GM19023 (cell line): ENCODE data around the gene METTL25B.

ENCODE experiments used
- ATAC-seq: cut with Tn5 transposase; IDR thresholded peaks from one replicate; pipeline ENCODE4 v1.9.1; 2021; ENCODE audit warnings: mild to moderate bottlenecking, moderate library complexity; ENCODE audit not compliant: unreplicated experiment

METTL25B gene

DNA sequence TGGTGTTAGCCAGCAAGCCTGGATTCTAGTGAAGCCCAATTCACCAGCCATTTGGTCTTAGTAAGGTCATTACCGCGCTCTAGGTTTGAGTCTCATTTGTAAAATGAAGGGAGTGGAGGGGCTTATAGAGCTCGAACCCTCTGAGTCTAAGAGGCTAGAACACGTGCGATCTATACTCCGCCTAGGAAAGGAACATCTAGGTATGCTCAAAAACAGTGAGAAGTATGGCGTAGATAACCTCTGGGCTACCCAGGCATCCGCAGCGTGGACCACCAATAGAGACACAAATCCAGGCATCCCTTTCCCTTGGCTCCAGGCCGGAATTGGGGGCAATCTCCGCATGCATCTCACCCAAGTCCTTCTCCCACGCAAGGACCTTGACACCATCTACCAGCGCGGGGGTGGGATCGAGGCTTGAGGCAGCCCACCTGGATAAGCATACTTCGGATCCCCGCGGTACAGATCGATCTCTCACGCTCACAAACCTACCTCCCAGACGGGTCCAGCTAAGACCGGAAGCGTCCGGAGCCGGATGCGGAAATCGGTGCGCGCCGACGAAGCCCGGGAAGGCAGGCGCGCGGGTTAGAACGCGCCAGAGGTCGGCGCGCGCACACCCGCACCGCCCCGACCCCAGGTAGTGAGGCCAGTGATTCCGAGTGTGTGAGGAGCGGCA is at the start of gene METTL25B:
Gene METTL25B (plus strand): TSS at position 544 of the 673 bp plus-strand sequence. CDS start 636 bp downstream, outside the sequence.
- peak; percentile 65 for ATAC-seq

DNA sequence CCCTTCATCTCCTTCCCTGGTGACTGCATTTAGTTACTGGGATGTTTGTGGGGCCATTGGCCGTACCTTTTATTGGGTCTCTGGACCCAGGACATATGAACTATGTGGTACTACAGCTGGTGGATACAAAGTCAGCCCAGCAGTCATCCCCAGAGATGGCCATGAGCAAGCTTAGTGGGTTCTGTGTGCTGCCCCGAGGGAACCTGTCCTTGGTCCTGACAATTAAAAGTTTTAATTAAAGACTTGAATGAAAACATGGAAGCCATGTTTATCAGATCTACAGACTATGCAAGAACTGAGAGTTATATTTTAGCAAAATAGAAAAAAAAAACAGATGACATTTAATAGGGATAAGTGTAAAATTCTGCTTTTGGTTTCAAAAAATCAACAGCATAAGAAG is 48.2 kb upstream of the METTL25B start:
- no peak for ATAC-seq

DNA sequence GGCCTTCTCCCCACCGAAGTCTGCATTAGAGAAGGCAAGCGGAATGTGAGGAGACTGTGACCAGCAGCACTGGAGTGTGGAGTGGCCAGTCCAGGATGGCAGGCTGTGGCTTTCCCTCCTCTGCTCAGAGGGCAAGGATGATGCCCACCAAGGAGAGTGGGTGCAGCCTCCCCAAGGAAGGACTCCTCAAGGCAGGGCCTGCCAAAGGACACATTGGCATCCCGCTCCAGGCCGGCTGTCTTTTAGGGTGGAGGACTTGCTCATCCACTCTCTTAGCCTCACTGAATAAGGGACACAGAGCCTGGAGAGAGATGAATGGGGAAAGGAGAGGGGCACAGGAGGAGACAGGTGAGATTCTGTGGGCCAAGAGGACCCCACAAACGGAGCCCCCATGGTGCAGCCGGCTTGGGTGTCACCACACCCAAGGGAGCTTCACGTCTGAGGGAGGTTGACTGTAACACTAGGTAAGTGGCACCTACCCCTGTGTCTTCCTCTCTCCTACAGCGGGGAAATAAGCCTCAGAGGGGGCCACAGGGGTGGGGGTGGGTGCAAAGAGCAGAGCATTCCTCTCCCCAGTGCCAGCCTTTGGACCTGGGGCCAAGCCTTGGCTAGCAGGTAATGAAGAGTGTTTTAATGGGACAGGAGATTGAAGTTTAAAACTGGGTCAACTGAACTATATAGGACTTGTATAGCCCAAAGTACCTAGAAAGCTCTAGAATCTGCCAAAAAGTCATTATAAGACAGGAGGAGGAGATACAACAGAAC is 46.9 kb upstream of the METTL25B start:
- ATAC-seq = no peak

DNA sequence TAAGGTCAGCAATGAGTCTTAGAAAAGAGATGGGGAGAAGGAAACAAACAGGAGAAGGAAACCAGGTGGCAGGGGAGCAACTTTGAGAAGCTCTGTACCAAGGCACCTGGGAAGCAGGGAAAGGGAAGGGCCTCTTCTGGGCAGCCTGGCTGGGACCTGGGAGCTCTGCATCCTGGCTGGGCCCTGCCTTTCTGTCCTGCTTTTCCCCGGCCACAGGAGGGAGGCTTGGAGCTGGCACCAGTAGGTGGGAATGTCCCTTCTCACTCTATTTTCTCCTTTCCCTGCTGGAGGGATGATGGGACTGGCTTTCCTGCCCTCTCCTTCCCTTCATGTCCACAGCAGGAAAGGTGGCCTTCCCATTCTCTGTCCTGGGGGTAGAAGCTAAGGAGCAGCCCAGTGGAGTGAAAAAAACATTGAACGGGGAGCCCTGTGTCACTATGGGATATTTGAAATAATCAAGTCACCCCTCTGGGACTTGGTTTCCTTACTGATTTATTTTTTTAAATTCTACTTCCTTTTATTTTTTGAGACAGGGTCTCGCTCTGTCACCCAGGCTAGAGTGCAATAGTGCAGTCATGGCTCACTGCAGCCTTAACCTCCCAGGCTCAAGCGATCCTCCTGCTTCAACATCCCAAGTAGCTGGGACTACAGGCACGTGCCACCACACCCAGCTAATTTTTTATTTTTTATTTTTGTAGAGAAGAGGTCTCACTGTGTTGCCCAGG is 45.9 kb upstream of the METTL25B start:
- ATAC-seq = no peak

DNA sequence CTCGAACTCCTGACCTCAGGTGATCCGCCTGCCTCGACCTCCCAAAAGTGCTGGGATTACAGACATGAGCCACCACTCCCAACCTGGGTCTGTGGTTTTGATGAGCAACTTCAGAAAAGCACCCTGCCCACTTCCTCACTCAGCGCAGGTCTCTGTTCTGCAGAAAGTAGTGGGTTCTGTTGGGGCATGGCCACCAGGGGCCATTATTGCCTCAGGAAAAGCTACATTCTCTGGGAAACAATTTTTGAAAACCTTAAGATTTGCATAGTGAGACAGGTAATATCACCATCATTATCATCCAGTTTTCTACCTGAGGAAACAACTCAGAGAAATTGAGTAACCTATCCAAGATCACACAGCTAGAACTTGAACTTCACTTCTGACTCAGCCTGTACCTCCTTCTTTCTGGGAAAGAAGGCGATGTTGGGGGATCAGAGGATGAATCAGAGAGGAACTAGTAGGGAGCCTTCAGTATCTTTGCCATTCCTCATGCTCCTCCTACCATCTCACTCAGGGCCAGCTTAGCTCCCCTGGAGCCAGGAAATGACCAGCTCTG is 44.0 kb upstream of the METTL25B start:
- ATAC-seq = no peak

DNA sequence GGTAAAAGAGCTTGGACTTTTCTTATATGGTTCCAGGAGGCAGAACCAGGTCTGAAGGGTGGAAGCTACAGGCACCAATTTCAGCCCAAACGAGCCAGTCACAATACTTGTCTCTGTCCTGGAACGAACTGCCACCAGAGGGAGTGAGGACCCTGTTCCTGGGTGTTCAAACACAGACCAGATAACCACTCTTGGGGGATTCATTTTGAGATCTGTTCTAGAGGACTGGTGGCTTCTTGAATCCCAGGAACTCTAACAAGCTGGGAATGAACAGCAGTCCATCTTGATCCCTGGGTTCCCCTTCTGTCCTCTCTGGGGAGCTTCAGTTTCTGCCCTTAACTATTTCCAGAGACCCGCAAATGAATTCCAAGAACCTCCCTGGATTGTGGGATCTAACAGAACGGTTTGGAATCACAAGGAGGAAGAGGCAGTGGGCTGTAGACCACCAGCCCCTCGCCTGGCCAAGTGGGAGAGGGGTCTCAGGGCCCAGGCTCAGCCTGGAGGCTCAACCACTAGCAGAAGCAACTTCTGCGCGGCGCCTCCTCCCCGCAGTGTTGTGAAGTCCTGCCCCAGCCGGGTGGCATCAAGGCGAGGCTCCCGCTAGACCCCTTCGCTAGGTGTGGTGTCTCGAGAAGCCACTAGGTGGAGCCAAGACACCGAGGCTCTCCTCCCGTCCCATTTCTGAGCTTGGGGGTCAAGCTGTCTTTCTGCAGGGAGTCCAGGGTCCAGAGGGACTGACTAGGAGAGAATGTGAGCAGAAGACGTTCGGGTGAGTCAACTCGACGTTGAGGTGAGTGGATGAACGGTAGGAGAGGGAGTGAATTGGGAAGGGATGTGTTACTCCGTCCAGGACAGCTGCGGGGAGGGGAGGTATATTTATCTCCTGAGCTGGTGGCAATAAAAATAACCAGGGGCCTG is 39.0 kb upstream of the METTL25B start:
- ATAC-seq = no peak

DNA sequence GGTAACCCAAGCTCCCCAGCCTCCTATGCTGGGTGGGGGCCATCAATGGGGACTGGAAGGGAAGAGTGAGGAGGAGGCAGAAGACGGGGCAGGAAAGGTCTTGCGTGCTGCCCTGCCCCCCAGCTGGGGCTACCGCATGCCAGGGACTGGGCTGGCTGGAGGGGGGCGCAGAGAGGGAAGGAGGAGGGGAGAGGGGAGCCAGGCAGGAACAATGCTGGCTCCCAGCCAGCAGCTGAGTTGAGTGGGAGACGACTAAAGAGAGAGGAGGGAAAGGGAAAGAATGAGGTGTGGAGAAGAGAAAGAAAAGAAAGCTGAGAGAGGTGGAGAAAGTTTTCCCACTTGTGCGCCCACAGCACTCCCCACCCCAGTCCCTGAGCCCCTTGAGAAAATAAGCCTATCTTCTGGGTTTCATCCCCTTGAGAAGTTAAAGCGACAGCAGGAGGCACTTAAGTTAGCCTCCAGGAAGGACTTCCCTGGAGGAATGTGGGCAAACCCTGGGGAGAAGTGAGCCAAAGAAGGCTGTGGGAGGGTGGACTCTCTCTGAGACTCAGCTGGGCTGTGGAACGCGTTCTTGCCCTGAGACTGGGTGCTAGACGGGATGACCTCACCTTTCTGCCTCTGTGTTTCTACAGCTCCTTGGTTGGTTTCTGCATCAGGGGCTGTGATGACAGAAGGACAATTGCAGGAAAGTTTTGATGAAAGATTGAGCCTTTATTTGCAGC is 38.2 kb upstream of the METTL25B start:
- ATAC-seq = no peak

DNA sequence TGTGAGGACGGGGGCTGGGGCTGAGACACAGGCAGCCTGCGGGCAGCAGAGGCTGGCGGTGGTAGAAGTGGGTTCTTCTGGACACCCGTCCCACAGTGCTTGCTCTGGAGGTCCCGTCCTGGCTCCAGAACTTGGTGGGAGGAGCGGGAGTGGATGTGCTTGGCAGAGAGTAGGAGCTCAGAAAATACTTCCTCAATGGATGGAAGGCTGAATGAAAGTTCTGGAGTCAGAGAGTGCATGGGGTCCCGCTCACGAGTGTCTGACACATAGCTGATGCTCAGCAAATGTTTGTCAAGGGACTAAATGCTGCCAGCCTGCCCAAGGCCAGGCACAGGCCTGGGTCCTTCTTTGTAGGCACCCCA is 37.6 kb upstream of the METTL25B start:
- no peak for ATAC-seq

DNA sequence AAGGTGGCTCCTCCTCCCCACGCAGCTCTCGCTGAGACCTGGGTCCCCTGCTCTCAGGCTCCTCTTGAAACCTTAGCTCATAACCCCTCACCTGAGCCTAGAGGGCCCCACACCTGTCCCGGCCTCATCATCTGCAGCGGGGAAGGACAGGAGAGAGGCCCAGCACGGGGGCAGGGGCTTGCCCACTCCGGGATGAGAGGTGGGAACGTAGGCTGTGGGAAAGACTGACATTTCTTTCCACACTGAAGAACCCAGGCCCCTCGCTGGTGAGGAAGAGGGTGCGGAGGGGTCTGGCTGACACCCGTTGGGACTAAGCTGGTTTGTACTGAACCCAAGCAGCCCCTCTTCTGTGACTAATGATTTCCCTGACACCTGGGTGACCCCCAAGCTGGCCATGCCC is 37.1 kb upstream of the METTL25B start:
- ATAC-seq = no peak

DNA sequence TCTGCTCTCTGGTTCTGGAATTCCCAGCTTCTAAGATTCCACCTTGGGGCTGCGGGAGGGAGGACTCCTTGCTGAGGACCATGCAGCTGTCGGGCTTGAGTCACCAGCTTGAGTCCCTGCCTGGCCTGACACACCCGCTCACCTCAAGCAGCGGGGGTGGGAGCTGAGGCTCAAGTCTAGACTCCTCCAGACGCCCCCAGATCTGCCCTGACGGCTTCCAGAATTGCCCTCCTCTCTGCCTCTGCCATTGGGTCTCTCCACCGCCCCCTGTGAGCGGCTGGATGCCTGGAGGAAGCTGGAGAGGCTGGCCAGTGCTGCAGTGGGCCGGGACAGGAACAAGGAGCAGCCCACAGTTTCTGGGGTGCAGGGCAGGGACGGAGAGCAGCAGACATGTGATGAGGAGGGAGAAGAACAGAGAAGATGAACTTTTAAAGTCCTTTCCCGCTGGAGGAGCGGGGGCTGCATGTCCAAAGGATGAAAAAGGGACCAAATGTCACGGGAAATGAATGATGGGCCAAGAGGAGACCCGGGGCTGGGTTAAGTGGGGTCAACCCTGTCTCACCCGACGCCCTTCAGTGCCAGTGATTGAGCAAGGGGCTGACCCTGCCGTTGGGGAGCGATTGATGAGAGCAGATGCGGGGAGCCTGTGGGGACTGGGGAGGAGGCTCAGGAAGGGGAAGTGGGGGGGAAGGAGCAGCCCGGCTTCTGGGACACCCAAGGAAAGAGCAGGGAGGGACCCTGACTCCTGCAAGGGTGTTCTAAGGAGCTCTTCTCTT is 36.4 kb upstream of the METTL25B start:
- ATAC-seq = no peak

DNA sequence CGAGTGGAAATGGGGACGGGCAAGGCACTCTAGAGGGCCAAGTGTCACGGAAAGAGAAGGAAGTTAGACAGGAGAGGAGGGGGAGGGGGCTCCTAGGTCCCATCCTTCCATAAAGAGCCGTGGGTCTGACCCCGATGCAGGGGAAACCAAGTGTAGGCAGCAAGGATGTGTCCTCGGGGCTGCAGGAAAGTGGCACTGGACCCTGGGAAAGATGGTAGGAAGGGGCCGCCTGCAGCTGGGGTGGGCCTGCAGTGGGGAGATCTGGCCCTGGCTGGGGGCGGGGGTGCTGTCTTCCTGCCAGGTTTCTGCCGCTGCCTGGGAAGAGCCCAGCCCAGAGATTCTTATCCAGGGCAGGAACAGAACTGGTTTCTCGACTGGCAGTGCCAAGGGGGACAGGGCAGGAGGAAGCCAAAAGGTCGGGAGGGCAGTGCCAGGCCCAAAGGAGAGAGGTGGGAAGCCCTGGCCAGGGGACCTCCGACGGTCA is 35.8 kb upstream of the METTL25B start:
- no peak for ATAC-seq

DNA sequence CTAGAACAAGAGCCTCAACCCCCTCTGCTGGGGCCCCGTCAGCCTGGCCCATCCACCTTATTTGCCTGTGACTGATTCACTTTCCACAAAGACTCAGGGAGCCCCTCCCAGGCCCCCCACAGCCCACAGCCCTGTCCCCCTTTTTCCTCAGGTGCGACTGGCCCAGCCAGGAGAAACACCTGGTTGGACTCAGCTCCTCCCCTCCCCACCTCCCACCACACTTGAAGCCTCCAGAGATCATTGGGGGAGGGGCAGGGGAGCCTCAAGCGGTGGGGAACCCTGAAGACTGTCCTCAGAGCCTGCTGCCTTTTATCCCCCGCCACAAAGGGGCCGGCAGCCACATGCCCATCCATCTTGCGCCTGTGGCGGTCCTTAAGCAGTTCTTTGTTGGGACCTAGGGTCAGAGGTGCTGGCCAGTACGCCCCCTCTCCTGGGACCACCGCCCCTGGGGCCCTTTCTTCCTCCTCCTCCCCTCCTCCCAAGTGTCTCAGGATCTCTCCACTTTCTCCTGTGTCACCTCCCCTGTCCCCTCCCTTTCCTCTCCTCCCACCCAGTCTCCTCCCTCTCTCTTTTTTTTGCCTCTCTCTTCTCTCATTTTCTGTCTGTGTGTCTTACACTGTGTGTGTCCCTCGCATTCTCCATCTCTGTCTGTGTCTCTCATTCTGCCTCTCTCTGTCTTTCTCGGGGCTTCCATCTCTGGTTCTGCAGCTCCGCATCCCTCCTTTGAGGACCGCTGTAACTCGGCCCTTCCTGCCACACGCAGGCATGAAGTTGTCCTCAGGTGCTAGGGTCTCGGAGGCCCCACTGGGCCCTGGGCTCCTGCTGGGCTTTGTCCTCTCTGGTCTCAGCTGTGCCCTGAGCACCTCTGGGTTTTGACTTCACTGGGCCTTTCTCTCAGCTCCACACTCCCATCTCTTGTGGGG is 35.1 kb upstream of the METTL25B start:
- ATAC-seq = no peak

DNA sequence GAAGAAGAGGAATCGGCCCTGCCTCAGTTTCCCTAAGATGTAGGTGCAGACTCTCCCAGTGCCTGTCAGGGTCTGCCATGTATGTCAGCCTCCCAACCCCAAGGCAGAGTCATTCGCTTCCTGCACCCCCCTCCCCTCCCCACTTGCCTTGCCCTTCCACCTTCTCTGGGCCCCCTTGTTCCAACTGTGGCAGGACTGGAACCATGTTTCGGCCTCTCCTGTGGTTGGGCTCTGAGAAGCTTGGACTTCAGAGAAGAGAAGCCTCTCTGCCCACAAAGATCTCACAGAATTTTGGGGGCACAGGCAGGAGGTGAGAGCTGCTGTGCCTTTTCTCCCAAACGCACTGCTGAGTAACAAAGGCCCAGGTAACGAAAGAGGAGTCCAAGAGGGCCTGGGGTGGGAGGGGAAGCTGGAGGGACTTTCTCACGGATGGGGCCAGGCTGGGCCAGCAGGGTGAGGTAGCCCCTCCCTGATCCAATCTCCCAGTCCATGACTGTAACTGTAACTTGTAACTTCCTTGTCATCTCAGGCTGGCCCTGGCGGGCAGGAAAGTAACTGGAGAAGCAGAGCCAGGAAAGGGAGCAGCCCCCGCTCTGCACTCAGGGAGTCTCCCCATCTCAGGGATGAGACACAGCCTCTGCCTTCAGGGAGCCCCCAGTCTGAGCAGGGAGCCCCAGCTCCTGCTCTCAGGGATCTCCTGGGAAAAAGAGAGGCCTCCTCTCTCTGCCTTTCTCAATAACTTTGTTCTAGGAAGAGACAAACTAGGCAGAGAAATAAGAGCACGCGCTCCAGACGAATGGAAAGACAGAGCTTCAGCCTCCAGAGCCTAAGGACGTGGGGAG is 34.2 kb upstream of the METTL25B start:
- no peak for ATAC-seq

DNA sequence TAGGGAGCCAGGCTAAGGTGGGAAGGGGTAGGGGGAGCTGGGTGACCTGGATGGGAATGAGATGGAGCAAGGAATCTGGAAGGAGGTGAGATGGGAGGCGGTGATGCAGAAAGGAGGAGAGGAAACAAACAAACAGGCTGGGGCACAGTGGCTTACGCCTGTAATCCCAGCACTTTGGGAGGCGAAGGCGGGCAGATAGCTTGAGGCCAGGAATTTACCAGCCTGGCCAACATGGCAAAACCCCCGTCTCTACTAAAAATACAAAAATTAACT is 33.6 kb upstream of the METTL25B start:
- no peak for ATAC-seq

DNA sequence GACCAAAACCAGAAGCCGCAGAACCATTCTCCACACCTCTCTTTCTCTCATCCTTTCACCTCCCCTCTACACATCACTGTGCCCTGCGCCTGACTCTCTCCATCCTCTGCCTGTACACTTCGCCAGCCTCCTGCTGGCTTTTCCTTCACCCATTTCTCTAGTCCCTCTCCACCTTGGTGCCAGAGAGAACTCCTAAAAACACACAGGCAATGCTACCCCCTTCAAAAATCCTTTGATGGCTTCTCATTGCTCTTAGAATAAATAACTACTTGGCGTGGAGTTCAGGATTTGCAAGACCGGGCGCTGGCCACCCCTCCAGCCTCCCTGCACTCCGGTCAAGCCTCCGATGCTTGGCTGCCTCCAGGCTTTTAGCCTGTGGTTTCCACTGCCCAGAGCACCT is 31.5 kb upstream of the METTL25B start:
- no peak for ATAC-seq

DNA sequence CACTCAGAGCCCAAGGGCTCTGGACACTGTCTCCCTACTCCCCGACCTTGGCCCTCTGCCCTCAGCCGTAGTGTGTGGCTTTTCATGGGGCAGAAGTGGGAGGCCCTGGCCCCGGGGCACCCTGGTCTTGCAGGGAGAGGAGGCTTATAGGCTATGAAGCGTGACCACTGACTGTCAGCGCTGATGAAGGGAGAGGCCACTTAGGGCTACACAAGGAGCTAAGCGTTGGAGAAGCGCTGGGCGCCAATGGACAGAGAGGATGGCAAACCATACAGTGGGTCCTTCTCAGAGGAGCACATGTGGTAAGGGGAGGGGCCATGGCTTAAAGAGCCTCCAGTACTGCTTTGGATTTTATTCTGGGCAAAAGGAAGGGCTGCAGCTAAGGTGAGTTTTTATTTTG is 30.8 kb upstream of the METTL25B start:
- no peak for ATAC-seq

DNA sequence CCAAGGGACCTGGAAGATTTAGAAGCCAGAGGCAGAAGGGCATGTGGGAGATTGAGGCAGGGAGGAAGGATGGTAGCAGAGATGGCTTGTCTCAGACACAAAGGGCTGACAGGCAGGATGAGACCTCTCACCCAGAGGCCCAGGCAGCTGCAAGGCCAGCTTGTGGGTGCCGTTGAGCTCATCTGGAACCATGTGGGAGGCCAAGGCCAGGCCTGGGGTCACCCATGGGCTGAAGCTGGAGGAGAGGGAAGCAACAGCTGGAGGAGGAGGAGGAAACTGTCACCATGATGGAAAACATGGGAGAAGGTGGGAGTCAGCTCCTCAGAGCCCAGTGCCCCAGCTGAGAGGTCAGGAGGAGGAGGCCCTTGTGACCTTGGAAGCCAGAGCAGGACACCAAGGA is 29.3 kb upstream of the METTL25B start:
- ATAC-seq = no peak
